IMR-90 (cell line): Measurements from ENCODE around the gene SLC30A10. TPM values are rescaled to one million over a fixed set of nuclear protein-coding genes. Genes with fewer than 3 reads are reported as not detected.

Experiments
- ATAC-seq: fragments of 200-7000 bp; cut with Tn5 transposase; 2 replicates; pipeline ENCODE4 v1.9.1; 2020; ENCODE audit warnings: low read depth, mild to moderate bottlenecking, moderate library complexity
- BruUV-seq: library from RNA; stranded (reverse); fragments of 400-500 nt; replicated peaks from 2 replicates; lab custom pipeline; 2021; lab: Mats Ljungman, UMichigan
- CTCF ChIA-PET: fragments of 300-600 bp; formaldehyde crosslinking; extraction: SDS; loops from one replicate; lab custom pipeline; 2021; ENCODE audit warnings: antibody characterized with exemption; lab: Yijun Ruan, JAX
- POLR2A ChIA-PET: fragments of 300-600 bp; sonication (Branson Sonifier 250); formaldehyde crosslinking; loops from one replicate; lab custom pipeline; 2022; ENCODE audit warnings: antibody characterized with exemption; ENCODE audit not compliant: unreplicated experiment; lab: Charles Lee
- DNase-seq: peaks from one replicate; pipeline ENCODE4 v3.0.0; 2013
- H2AFZ ChIP-seq: replicated peaks from 2 replicates; pipeline ENCODE3; 2013; ENCODE audit warnings: low read length, mild to moderate bottlenecking; ENCODE audit not compliant: poor library complexity
- H2AK5ac ChIP-seq: 2 replicates; pipeline ENCODE4 v1.6.1; 2013; ENCODE audit warnings: low read depth, low read length, inconsistent platforms
- H2AK9ac ChIP-seq: replicated peaks from 2 replicates; pipeline ENCODE3; 2013; ENCODE audit warnings: mild to moderate bottlenecking, low read depth, low read length, moderate library complexity; ENCODE audit not compliant: poor library complexity
- H2BK120ac ChIP-seq: 2 replicates; pipeline ENCODE4 v1.6.1; 2013; ENCODE audit warnings: low read depth, low read length, inconsistent platforms
- H2BK15ac ChIP-seq: 3 replicates; pipeline ENCODE4 v1.6.1; 2013; ENCODE audit warnings: low read depth, low read length, inconsistent platforms
- H2BK20ac ChIP-seq: 2 replicates; pipeline ENCODE4 v1.6.1; 2013; ENCODE audit warnings: low read depth, mild to moderate bottlenecking, inconsistent platforms, low read length, moderate library complexity
- H2BK5ac ChIP-seq: 2 replicates; pipeline ENCODE4 v1.6.1; 2013; ENCODE audit warnings: mild to moderate bottlenecking, low read depth, low read length, inconsistent platforms; ENCODE audit not compliant: poor library complexity, severe bottlenecking
- H3K14ac ChIP-seq: replicated peaks from 2 replicates; pipeline ENCODE4 v1.6.1; 2013; ENCODE audit warnings: low read depth, low read length, inconsistent platforms
- H3K18ac ChIP-seq: 2 replicates; pipeline ENCODE4 v1.6.1; 2013; ENCODE audit warnings: low read depth, low read length, control low read depth
- H3K23ac ChIP-seq: 2 replicates; pipeline ENCODE4 v1.6.1; 2013; ENCODE audit warnings: low read depth, low read length, inconsistent platforms
- H3K27ac ChIP-seq: 2 replicates; pipeline ENCODE4 v1.5.1; 2013; ENCODE audit warnings: mild to moderate bottlenecking, control low read depth, low read length; ENCODE audit not compliant: insufficient read depth
- H3K27me3 ChIP-seq: 2 replicates; pipeline ENCODE4 v1.6.1; 2013; ENCODE audit warnings: low read length; ENCODE audit not compliant: control insufficient read depth, insufficient read depth
- H3K36me3 ChIP-seq: 2 replicates; pipeline ENCODE4 v1.6.1; 2013; ENCODE audit warnings: low read length, mixed read lengths; ENCODE audit not compliant: control insufficient read depth, insufficient read depth
- H3K4ac ChIP-seq: 2 replicates; pipeline ENCODE4 v1.6.1; 2013; ENCODE audit warnings: low read depth, low read length, inconsistent platforms
- H3K4me1 ChIP-seq: 2 replicates; pipeline ENCODE4 v1.6.1; 2013; ENCODE audit warnings: low read length, mixed read lengths; ENCODE audit not compliant: control insufficient read depth, insufficient read depth
- H3K4me2 ChIP-seq: 2 replicates; pipeline ENCODE4 v1.6.1; 2013; ENCODE audit warnings: low read depth, mild to moderate bottlenecking, control low read depth, low read length, moderate library complexity
- H3K4me3 ChIP-seq: 2 replicates; pipeline ENCODE4 v1.5.1; 2013; ENCODE audit warnings: low read depth, mild to moderate bottlenecking, control low read depth, low read length, moderate library complexity; ENCODE audit not compliant: insufficient read depth
- H3K56ac ChIP-seq: 2 replicates; pipeline ENCODE4 v1.6.1; 2013; ENCODE audit warnings: low read length, inconsistent platforms; ENCODE audit not compliant: insufficient read depth; ENCODE audit errors: extremely low read depth
- H3K79me1 ChIP-seq, 2 experiments: 2 replicates each; pipeline ENCODE4 v1.6.1; 2013; ENCODE audit warnings: low read length in 2 of 2, inconsistent platforms in 1 of 2, low read depth in 1 of 2
- H3K9ac ChIP-seq: 2 replicates; pipeline ENCODE4 v1.6.1; 2013; ENCODE audit warnings: low read depth, low read length, control low read depth
- H3K9me1 ChIP-seq: 2 replicates; pipeline ENCODE4 v1.6.1; 2013; ENCODE audit warnings: low read length, inconsistent platforms; ENCODE audit not compliant: insufficient read depth
- H3K9me3 ChIP-seq: 2 replicates; pipeline ENCODE4 v1.6.1; 2013; ENCODE audit warnings: low read length; ENCODE audit not compliant: control insufficient read depth, insufficient read depth
- H4K20me1 ChIP-seq: 2 replicates; pipeline ENCODE4 v1.6.1; 2013; ENCODE audit warnings: low read length, inconsistent platforms; ENCODE audit not compliant: insufficient read depth
- H4K5ac ChIP-seq: 2 replicates; pipeline ENCODE4 v1.6.1; 2013; ENCODE audit warnings: mild to moderate bottlenecking, low read depth, low read length, control low read depth
- H4K8ac ChIP-seq, 2 experiments: 2 replicates each; pipeline ENCODE4 v1.6.1; 2013; ENCODE audit warnings: low read depth in 2 of 2, low read length in 2 of 2, control low read depth in 1 of 2, inconsistent platforms in 1 of 2
- H4K91ac ChIP-seq: 2 replicates; pipeline ENCODE4 v1.6.1; 2013; ENCODE audit warnings: low read depth, low read length, inconsistent platforms; ENCODE audit not compliant: insufficient read depth
- BHLHE40 ChIP-seq: fragments of 150-350 bp; IDR thresholded peaks from 2 replicates; pipeline ENCODE4 v1.6.1; 2016; ENCODE audit warnings: mild to moderate bottlenecking, low read depth, low read length
- CEBPB ChIP-seq: IDR thresholded peaks from 2 replicates; pipeline ENCODE4 v1.6.1; 2012; ENCODE audit warnings: low read depth, low read length, improper control_type of control experiment
- CHD1 ChIP-seq: IDR thresholded peaks from 2 replicates; pipeline ENCODE4 v1.6.1; 2012; ENCODE audit warnings: low read depth, low read length, improper control_type of control experiment
- FOS ChIP-seq: fragments of 150-350 bp; IDR thresholded peaks from 2 replicates; pipeline ENCODE4 v1.6.1; 2016; ENCODE audit warnings: low read depth, low read length
- MAFK ChIP-seq: IDR thresholded peaks from 2 replicates; pipeline ENCODE4 v1.6.1; 2012; ENCODE audit warnings: low read depth, low read length, improper control_type of control experiment
- MAZ ChIP-seq: IDR thresholded peaks from 2 replicates; pipeline ENCODE4 v1.6.1; 2012; ENCODE audit warnings: low read depth, mild to moderate bottlenecking, low read length, improper control_type of control experiment, moderate library complexity, borderline replicate concordance
- MXI1 ChIP-seq: IDR thresholded peaks from 2 replicates; pipeline ENCODE4 v1.6.1; 2012; ENCODE audit warnings: low read depth, mild to moderate bottlenecking, low read length, moderate library complexity, borderline replicate concordance
- NFE2L2 ChIP-seq: fragments of 150-350 bp; IDR thresholded peaks from 2 replicates; pipeline ENCODE4 v1.6.1; 2016; ENCODE audit warnings: low read depth, mild to moderate bottlenecking, low read length
- POLR2A ChIP-seq: IDR thresholded peaks from 2 replicates; pipeline ENCODE4 v1.6.1; 2012; ENCODE audit warnings: mild to moderate bottlenecking, low read depth, low read length
- RAD21 ChIP-seq: IDR thresholded peaks from 2 replicates; pipeline ENCODE4 v1.6.1; 2012; ENCODE audit warnings: low read length, improper control_type of control experiment
- RCOR1 ChIP-seq: IDR thresholded peaks from 2 replicates; pipeline ENCODE4 v1.6.1; 2012; ENCODE audit warnings: mild to moderate bottlenecking, low read length, improper control_type of control experiment; ENCODE audit not compliant: insufficient replicate concordance
- RFX5 ChIP-seq: IDR thresholded peaks from 2 replicates; pipeline ENCODE4 v1.8.0; 2012; ENCODE audit warnings: low read depth, mild to moderate bottlenecking, low read length, moderate library complexity
- SMC3 ChIP-seq: fragments of 150-350 bp; IDR thresholded peaks from 2 replicates; pipeline ENCODE4 v1.6.1; 2016; ENCODE audit warnings: low read depth, mild to moderate bottlenecking, antibody characterized with exemption, low read length, moderate library complexity
- dilution Hi-C: fragments of 300-500 bp; cut with HindIII; formaldehyde crosslinking; loops from one replicate; pipeline ENCODE4 v1.14.3; 2018; ENCODE audit warnings: low sequenced_read_pairs; ENCODE audit not compliant: unreplicated experiment
- in situ Hi-C: fragments of 300-500 bp; cut with MboI; formaldehyde crosslinking; loops from 3 replicates; pipeline ENCODE4 v1.14.3; 2019; ENCODE audit warnings: low sequenced_read_pairs, inconsistent platforms, mixed read lengths
- intact Hi-C: fragments of 100-400 bp; cut with micrococcal nuclease; formaldehyde crosslinking; loops from 2 replicates; pipeline ENCODE4 v1.10.0; 2022
- polyA plus RNA-seq, 3 experiments: library from polyadenylated mRNA; depleted of rRNA; stranded (reverse); fragments of >200 nt; gene quantifications; 2 replicates each; pipeline ENCODE4 v1.2.3, GENCODE V29; 2012; ENCODE audit warnings: low replicate concordance in 1 of 3
- total RNA-seq: library from RNA; depleted of rRNA; stranded (reverse); fragments of >200 nt; gene quantifications from 2 replicates; pipeline ENCODE4 v1.2.3, GENCODE V29; 2012
- TF ChIP-seq, protein P1 (sequence below): fragments of 150-350 bp; IDR thresholded peaks from 2 replicates; pipeline ENCODE4 v1.6.1; 2016; ENCODE audit warnings: low read depth, mild to moderate bottlenecking, low read length, moderate library complexity, borderline replicate concordance
- TF ChIP-seq, protein P2 (sequence below): conservative IDR thresholded peaks from 2 replicates; pipeline ENCODE4 v1.5.1; 2012; ENCODE audit warnings: mild to moderate bottlenecking, low read depth, low read length, improper control_type of control experiment
- TF ChIP-seq, protein P3 (sequence below): fragments of 150-350 bp; IDR thresholded peaks from 2 replicates; pipeline ENCODE4 v1.6.1; 2017; ENCODE audit warnings: mild to moderate bottlenecking, antibody characterized with exemption, low read length, low read depth

SLC30A10 gene
- total and polyA plus RNA-seq, 2 of the 4 experiments (the other 2 are of a cell fraction), result not detected

DNA sequence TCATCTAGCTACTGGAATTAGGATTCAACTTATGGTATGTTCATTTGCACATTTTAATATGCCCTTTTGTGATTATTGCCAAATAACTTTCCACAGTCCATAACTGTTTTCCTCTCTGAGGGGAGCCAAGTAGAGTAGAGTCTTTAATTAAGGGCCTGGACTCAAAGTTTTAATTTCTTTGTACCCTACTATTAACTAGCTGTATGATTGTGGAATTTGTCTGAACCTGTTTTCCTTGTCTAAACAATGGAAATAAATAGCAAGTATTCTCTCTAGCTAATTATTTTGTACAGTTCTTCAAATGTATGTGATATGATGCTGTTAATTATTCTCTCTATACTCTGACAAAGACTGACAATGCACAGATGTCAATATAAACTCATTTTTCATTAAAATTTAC, 24.0 kb upstream of the SLC30A10 start:
- in situ Hi-C loops (no loop called here), intact Hi-C loops (no loop called here)

More for the DNA sequence above, 24.0 kb upstream of the SLC30A10 start:
- ATAC-seq, result no peak
- ChIA-PET POLR2A (no interaction called here), CTCF (interaction anchor here (0.7 kb wide), 1 partner anchor 14 kb away, joined by 3 read pairs; no protein-coding TSS in a partner anchor)
- no peak overlapping the region for H2BK15ac ChIP-seq
- H2AFZ ChIP-seq, result no peak overlapping the region
- H2BK5ac ChIP-seq, result no peak overlapping the region
- no peak overlapping the region for H3K14ac ChIP-seq
- no peak for DNase-seq
- no peaks in the 10 kb centered on the region for H3K36me3 ChIP-seq
- no peaks in the 10 kb centered on the region for H4K20me1 ChIP-seq
- H3K79me1 ChIP-seq, result no peaks in the 10 kb centered on the region
- no peaks in the 10 kb centered on the region for H3K9me1 ChIP-seq
- H4K5ac ChIP-seq, result no peak overlapping the region
- no peak overlapping the region for H4K8ac ChIP-seq
- dilution Hi-C loops, result no loop called here
- H2AK9ac ChIP-seq, result no peak overlapping the region
- no peak overlapping the region for H3K4ac ChIP-seq
- no peaks in the 10 kb centered on the region for H3K4me1 ChIP-seq
- no peak overlapping the region for H3K4me2 ChIP-seq
- H3K18ac ChIP-seq, result no peak overlapping the region
- no peak overlapping the region for H2BK120ac ChIP-seq
- no peak overlapping the region for H3K4me3 ChIP-seq
- no peak overlapping the region for H3K56ac ChIP-seq
- H2BK20ac ChIP-seq, result no peak overlapping the region
- TF ChIP-seq, protein P1, sequence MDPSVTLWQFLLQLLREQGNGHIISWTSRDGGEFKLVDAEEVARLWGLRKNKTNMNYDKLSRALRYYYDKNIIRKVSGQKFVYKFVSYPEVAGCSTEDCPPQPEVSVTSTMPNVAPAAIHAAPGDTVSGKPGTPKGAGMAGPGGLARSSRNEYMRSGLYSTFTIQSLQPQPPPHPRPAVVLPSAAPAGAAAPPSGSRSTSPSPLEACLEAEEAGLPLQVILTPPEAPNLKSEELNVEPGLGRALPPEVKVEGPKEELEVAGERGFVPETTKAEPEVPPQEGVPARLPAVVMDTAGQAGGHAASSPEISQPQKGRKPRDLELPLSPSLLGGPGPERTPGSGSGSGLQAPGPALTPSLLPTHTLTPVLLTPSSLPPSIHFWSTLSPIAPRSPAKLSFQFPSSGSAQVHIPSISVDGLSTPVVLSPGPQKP, result no peak
- no peak for TF ChIP-seq CEBPB
- no peak for TF ChIP-seq BHLHE40
- TF ChIP-seq FOS, result no peak
- TF ChIP-seq RFX5, result no peak
- TF ChIP-seq, protein P2, sequence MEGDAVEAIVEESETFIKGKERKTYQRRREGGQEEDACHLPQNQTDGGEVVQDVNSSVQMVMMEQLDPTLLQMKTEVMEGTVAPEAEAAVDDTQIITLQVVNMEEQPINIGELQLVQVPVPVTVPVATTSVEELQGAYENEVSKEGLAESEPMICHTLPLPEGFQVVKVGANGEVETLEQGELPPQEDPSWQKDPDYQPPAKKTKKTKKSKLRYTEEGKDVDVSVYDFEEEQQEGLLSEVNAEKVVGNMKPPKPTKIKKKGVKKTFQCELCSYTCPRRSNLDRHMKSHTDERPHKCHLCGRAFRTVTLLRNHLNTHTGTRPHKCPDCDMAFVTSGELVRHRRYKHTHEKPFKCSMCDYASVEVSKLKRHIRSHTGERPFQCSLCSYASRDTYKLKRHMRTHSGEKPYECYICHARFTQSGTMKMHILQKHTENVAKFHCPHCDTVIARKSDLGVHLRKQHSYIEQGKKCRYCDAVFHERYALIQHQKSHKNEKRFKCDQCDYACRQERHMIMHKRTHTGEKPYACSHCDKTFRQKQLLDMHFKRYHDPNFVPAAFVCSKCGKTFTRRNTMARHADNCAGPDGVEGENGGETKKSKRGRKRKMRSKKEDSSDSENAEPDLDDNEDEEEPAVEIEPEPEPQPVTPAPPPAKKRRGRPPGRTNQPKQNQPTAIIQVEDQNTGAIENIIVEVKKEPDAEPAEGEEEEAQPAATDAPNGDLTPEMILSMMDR, result no peak
- TF ChIP-seq POLR2A, result no peak
- no peak for TF ChIP-seq SMC3
- no peak for TF ChIP-seq MXI1
- no peak for TF ChIP-seq MAFK
- no peak for TF ChIP-seq NFE2L2
- TF ChIP-seq CHD1, result no peak
- TF ChIP-seq MAZ, result no peak
- TF ChIP-seq RCOR1, result no peak
- TF ChIP-seq RAD21, result no peak
- TF ChIP-seq, protein P3, sequence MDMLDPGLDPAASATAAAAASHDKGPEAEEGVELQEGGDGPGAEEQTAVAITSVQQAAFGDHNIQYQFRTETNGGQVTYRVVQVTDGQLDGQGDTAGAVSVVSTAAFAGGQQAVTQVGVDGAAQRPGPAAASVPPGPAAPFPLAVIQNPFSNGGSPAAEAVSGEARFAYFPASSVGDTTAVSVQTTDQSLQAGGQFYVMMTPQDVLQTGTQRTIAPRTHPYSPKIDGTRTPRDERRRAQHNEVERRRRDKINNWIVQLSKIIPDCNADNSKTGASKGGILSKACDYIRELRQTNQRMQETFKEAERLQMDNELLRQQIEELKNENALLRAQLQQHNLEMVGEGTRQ, result no peak
- H4K91ac ChIP-seq, result no peak overlapping the region
- H3K23ac ChIP-seq, result no peak overlapping the region
- H3K9ac ChIP-seq, result no peak overlapping the region
- no peaks in the 10 kb centered on the region for H3K27me3 ChIP-seq
- H2AK5ac ChIP-seq, result no peak overlapping the region
- no peaks in the 10 kb centered on the region for H3K9me3 ChIP-seq
- BruUV-seq, result no TSS peak
- H3K27ac ChIP-seq, result no peak overlapping the region
